Trophoblast cell (in vitro differentiated cells and primary cell): ENCODE results near the gene TET2.

Experiments
- DNase-seq, 2 donors: peaks; one replicate each; pipeline ENCODE4 v3.0.0-alpha.2; 2016
- H2AFZ ChIP-seq: 2 replicates; pipeline ENCODE4 v1.6.1; 2013; ENCODE audit warnings: low read length, moderate library complexity, mild to moderate bottlenecking; ENCODE audit not compliant: insufficient read depth, poor library complexity
- H2AK5ac ChIP-seq: 2 replicates; pipeline ENCODE4 v1.6.1; 2013; ENCODE audit warnings: mild to moderate bottlenecking, low read length
- H2BK120ac ChIP-seq: 2 replicates; pipeline ENCODE4 v1.6.1; 2013; ENCODE audit warnings: low read length, mild to moderate bottlenecking, moderate library complexity; ENCODE audit not compliant: insufficient read depth, poor library complexity
- H2BK12ac ChIP-seq: 2 replicates; pipeline ENCODE4 v1.6.1; 2013; ENCODE audit warnings: mild to moderate bottlenecking, low read length, moderate library complexity
- H2BK5ac ChIP-seq: 2 replicates; pipeline ENCODE4 v1.6.1; 2013; ENCODE audit warnings: low read length, low read depth, moderate library complexity, mild to moderate bottlenecking; ENCODE audit not compliant: poor library complexity
- H3K14ac ChIP-seq: 2 replicates; pipeline ENCODE4 v1.6.1; 2013; ENCODE audit warnings: mild to moderate bottlenecking, low read length
- H3K18ac ChIP-seq: 2 replicates; pipeline ENCODE4 v1.6.1; 2013; ENCODE audit warnings: mild to moderate bottlenecking, low read length
- H3K23ac ChIP-seq: 2 replicates; pipeline ENCODE4 v1.6.1; 2013; ENCODE audit warnings: low read length
- H3K27ac ChIP-seq: 2 replicates; pipeline ENCODE4 v1.5.1; 2013; ENCODE audit warnings: low read depth, mild to moderate bottlenecking, inconsistent platforms, low read length, moderate library complexity
- H3K27me3 ChIP-seq: 2 replicates; pipeline ENCODE4 v1.6.1; 2013; ENCODE audit warnings: inconsistent platforms, mild to moderate bottlenecking, low read length, moderate library complexity; ENCODE audit not compliant: insufficient read depth
- H3K36me3 ChIP-seq, 2 experiments: 1 replicate in 1 of 2; 2 replicates in 1 of 2; pipeline ENCODE4 v1.6.1; 2013; ENCODE audit warnings: low read length in 2 of 2, mild to moderate bottlenecking in 2 of 2, moderate library complexity in 1 of 2; ENCODE audit not compliant: insufficient read depth in 2 of 2, control insufficient read depth in 1 of 2
- H3K4ac ChIP-seq: 2 replicates; pipeline ENCODE4 v1.6.1; 2013; ENCODE audit warnings: low read depth, mild to moderate bottlenecking, low read length, moderate library complexity
- H3K4me1 ChIP-seq, 2 experiments: 1 replicate in 1 of 2; 2 replicates in 1 of 2; pipeline ENCODE4 v1.6.1; 2013; ENCODE audit warnings: low read length in 2 of 2, mild to moderate bottlenecking in 2 of 2, moderate library complexity in 1 of 2; ENCODE audit not compliant: insufficient read depth in 2 of 2, control insufficient read depth in 1 of 2
- H3K4me2 ChIP-seq: 2 replicates; pipeline ENCODE4 v1.6.1; 2013; ENCODE audit warnings: inconsistent platforms, mild to moderate bottlenecking, low read length, moderate library complexity
- H3K4me3 ChIP-seq: 2 replicates; pipeline ENCODE4 v1.5.1; 2013; ENCODE audit warnings: mild to moderate bottlenecking, low read depth, low read length, inconsistent platforms
- H3K79me1 ChIP-seq: one replicate; pipeline ENCODE4 v1.6.1; 2013; ENCODE audit warnings: low read length
- H3K79me2 ChIP-seq: 2 replicates; pipeline ENCODE4 v1.6.1; 2013; ENCODE audit warnings: low read length, mild to moderate bottlenecking; ENCODE audit not compliant: control insufficient read depth, insufficient read depth, poor library complexity
- H3K9ac ChIP-seq: 2 replicates; pipeline ENCODE4 v1.6.1; 2013; ENCODE audit warnings: mild to moderate bottlenecking, low read length
- H3K9me3 ChIP-seq: 2 replicates; pipeline ENCODE4 v1.6.1; 2013; ENCODE audit warnings: low read depth, mild to moderate bottlenecking, control low read depth, inconsistent platforms, low read length; ENCODE audit not compliant: insufficient read depth
- H4K12ac ChIP-seq: 2 replicates; pipeline ENCODE4 v1.6.1; 2013; ENCODE audit warnings: low read depth, mild to moderate bottlenecking, low read length, moderate library complexity
- H4K8ac ChIP-seq: 2 replicates; pipeline ENCODE4 v1.6.1; 2013; ENCODE audit warnings: low read depth, mild to moderate bottlenecking, low read length, moderate library complexity
- H4K91ac ChIP-seq: one replicate; pipeline ENCODE4 v1.6.1; 2013; ENCODE audit warnings: low read depth, mild to moderate bottlenecking, low read length, moderate library complexity
- WGBS: extraction: QIAGEN DNeasy Blood & Tissue Kit; methylation state at CpG from one replicate; pipeline ENCODE4 v1.1.7; 2013; ENCODE audit warnings: missing lambda C conversion rate; ENCODE audit not compliant: insufficient read length, insufficient coverage; ENCODE audit errors: extremely low coverage; 5-methylcytosine and 5-hydroxymethylcytosine counted together

Gene TET2

DNA sequence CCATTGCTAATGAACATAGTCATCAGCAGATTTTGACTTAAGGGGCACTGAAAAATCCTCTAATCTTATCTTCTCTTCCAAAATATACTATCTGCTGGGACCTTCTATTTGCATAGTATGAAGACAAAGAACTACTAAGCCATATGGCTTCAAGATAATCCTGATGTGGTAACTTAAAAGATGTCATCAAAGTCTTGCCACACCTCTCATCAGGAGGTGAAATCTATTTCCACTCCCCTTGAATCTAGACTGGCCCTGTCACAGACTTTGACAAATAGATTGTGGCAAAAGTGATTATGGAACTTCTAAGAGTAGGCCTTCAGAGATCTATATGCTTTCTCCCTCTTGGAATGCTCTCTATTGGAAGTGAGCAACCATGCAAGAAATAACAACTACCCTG lies 27.3 kb upstream of the TET2 start:
- Histone ChIP-seq H4K91ac (no peak overlapping the region), H3K27me3 (no peaks in the 10 kb centered on the region)

DNA sequence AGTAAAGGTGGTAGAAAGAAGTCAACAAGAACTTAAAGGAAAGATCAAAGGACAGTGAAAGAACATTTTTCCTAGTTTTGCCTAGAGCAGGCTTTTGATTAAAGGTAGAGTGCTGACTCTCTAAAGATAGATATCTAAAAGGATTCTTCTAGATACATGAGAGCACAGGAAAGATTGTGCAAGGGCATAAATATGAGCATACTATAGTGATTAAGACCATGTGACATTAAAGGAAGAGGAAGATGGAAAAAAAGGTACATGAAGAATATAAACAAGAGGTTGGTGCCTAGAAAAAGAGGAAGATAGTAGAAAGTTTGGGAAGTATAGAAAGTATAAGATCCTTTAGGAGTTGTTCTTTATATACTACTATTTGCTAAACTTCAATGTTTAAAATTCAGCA lies 26.1 kb upstream of the TET2 start:
- no peak overlapping the region for H2BK12ac ChIP-seq
- H3K4me2 ChIP-seq = no peak overlapping the region
- H3K79me1 ChIP-seq = peaks cover 7% of the 10 kb centered on the region
- no peak overlapping the region for H2BK5ac ChIP-seq
- H3K27ac ChIP-seq = peak overlapping the region; percentile 78
- no peak overlapping the region for H3K14ac ChIP-seq
- H4K91ac ChIP-seq = no peak overlapping the region
- no peak overlapping the region for H2AFZ ChIP-seq
- no peak overlapping the region for H4K8ac ChIP-seq
- no peak overlapping the region for H3K4ac ChIP-seq
- H4K12ac ChIP-seq = no peak overlapping the region
- no peaks in the 10 kb centered on the region for H3K9me3 ChIP-seq
- H3K23ac ChIP-seq = no peak overlapping the region
- H3K27me3 ChIP-seq = no peaks in the 10 kb centered on the region
- H3K9ac ChIP-seq = no peak overlapping the region
- H3K4me3 ChIP-seq = no peak overlapping the region
- no peak overlapping the region for H2BK120ac ChIP-seq
- no peak overlapping the region for H2AK5ac ChIP-seq
- H3K79me2 ChIP-seq = no peaks in the 10 kb centered on the region
- no peak overlapping the region for H3K18ac ChIP-seq
- no peaks in the 10 kb centered on the region for H3K36me3 ChIP-seq
- peaks cover 0 to 3% of the 10 kb centered on the region in 2 experiments for H3K4me1 ChIP-seq
- no peak for DNase-seq

More for the DNA sequence above, 27.3 kb upstream of the TET2 start:
- peaks cover 0 to 3% of the 10 kb centered on the region in 2 experiments for H3K4me1 ChIP-seq
- H3K9me3 ChIP-seq = no peaks in the 10 kb centered on the region
- H3K79me1 ChIP-seq = peaks cover 7% of the 10 kb centered on the region
- H2BK120ac ChIP-seq = no peak overlapping the region
- no peak overlapping the region for H3K4me3 ChIP-seq
- H2AFZ ChIP-seq = no peak overlapping the region
- no peak for DNase-seq
- H3K27ac ChIP-seq = peak overlapping the region; percentile 78
- no peaks in the 10 kb centered on the region for H3K79me2 ChIP-seq
- H4K8ac ChIP-seq = no peak overlapping the region
- H4K12ac ChIP-seq = no peak overlapping the region
- no peaks in the 10 kb centered on the region for H3K36me3 ChIP-seq
- H2AK5ac ChIP-seq = no peak overlapping the region
- H3K14ac ChIP-seq = no peak overlapping the region
- no peak overlapping the region for H3K4ac ChIP-seq
- no peak overlapping the region for H3K4me2 ChIP-seq
- no peak overlapping the region for H3K23ac ChIP-seq
- H3K18ac ChIP-seq = no peak overlapping the region
- no peak overlapping the region for H3K9ac ChIP-seq
- no peak overlapping the region for H2BK12ac ChIP-seq
- no peak overlapping the region for H2BK5ac ChIP-seq

DNA sequence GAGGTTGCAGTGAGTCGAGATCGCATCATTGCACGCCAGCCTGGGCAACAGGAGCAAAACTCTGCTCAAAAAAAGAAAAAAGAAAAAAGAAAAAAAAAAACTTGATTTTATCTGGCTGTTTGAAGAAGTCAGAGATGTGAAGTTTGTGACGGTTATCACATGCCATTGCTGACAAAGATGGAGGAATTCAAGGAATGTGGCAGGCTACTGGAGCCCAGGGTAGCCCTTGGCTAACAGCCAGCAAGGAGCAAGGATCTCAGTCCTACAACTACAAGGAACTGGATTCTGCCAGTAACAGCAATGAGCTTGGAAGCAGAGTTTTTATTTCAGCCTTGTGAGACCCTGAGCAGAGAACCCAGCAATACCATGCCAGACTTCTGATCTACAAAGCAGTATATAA lies 24.3 kb upstream of the TET2 start:
- Histone ChIP-seq H3K27me3 (no peaks in the 10 kb centered on the region), H3K4ac (no peak overlapping the region), H2AFZ (no peak overlapping the region), H2BK120ac (no peak overlapping the region), H3K4me1 (peaks cover 0 to 3% of the 10 kb centered on the region in 2 experiments), H4K8ac (no peak overlapping the region), H2BK5ac (no peak overlapping the region), H3K27ac (peak overlapping the region; percentile 33), H3K4me2 (no peak overlapping the region), H3K9me3 (no peaks in the 10 kb centered on the region), H3K4me3 (no peak overlapping the region), H3K18ac (no peak overlapping the region), H3K14ac (no peak overlapping the region), H3K36me3 (no peaks in the 10 kb centered on the region), H2BK12ac (no peak overlapping the region), H4K12ac (no peak overlapping the region), H3K79me2 (no peaks in the 10 kb centered on the region), H3K79me1 (peaks cover 7% of the 10 kb centered on the region), H3K23ac (no peak overlapping the region), H4K91ac (no peak overlapping the region), H3K9ac (no peak overlapping the region), H2AK5ac (no peak overlapping the region)
- peak; percentile 71 to 95 for DNase-seq
- no CpG with 5 or more reads among the region's 4 CpGs for WGBS

DNA sequence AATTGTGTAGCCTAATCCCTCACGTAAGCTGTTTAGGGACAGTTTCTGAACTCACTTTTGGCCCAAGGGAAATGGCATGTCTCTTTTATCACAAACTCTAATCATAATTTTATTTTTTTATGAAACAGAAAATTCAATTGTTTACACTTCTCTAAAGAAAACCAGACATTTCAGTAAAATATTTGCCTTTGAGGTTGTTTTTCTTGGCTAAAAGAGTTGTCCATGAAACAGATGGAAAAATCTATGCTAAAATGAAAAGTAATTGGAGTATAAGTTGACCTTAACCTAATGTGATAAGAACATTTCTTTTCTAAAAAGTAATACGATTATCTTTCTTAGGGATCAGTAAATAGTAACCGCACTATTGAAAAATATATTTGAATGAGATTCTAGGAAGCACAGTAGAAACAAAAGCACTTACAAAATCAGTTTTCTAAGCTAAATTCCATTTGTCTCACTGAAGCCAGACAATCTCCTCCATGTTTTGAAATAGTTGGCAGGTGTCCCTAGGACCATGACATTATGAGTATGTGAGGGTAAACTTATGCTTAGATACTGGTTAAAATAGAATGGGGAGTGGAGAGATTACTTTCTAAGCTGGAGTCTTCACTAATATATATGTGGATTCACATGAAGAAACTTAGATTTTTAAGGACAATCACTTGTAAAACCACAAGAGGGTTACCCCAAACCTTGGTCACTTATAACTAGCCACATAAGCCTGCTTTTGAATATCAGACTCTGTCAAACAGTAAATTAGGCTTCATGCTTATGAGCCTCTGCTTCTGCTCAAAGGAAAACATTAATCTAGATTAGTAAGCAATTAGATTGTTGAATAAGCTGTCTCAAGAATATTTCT lies 20.1 kb upstream of the TET2 start:
- Histone ChIP-seq H4K91ac (no peak overlapping the region), H3K9me3 (no peaks in the 10 kb centered on the region), H2BK12ac (no peak overlapping the region), H3K4ac (no peak overlapping the region), H3K36me3 (no peaks in the 10 kb centered on the region), H3K18ac (no peak overlapping the region), H3K4me1 (peaks cover 0 to under 1% of the 10 kb centered on the region in 2 experiments), H3K79me2 (no peaks in the 10 kb centered on the region), H3K23ac (no peak overlapping the region), H3K4me3 (no peak overlapping the region), H2AK5ac (no peak overlapping the region), H3K14ac (no peak overlapping the region), H4K8ac (no peak overlapping the region), H2BK5ac (no peak overlapping the region), H3K27ac (no peak overlapping the region), H3K9ac (no peak overlapping the region), H2AFZ (no peak overlapping the region), H3K4me2 (no peak overlapping the region), H4K12ac (no peak overlapping the region), H3K27me3 (no peaks in the 10 kb centered on the region), H2BK120ac (no peak overlapping the region), H3K79me1 (peaks cover under 1% of the 10 kb centered on the region)
- DNase-seq = no peak
- no CpG with 5 or more reads among the region's 3 CpGs for WGBS
